GM12801 (cell line): ENCODE measurements around the gene PROC.

Experiments
- TF ChIP-seq, protein P1 (sequence below): IDR thresholded peaks from one replicate; pipeline ENCODE4 v1.5.1; 2011; ENCODE audit warnings: control low read depth; ENCODE audit not compliant: insufficient read length; ENCODE audit errors: extremely low read depth

The PROC gene

GRCh38 chr2:127453392-127454171, 35.4 kb downstream of the PROC start:
- TF ChIP-seq, protein P1, sequence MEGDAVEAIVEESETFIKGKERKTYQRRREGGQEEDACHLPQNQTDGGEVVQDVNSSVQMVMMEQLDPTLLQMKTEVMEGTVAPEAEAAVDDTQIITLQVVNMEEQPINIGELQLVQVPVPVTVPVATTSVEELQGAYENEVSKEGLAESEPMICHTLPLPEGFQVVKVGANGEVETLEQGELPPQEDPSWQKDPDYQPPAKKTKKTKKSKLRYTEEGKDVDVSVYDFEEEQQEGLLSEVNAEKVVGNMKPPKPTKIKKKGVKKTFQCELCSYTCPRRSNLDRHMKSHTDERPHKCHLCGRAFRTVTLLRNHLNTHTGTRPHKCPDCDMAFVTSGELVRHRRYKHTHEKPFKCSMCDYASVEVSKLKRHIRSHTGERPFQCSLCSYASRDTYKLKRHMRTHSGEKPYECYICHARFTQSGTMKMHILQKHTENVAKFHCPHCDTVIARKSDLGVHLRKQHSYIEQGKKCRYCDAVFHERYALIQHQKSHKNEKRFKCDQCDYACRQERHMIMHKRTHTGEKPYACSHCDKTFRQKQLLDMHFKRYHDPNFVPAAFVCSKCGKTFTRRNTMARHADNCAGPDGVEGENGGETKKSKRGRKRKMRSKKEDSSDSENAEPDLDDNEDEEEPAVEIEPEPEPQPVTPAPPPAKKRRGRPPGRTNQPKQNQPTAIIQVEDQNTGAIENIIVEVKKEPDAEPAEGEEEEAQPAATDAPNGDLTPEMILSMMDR, result no peak

DNA sequence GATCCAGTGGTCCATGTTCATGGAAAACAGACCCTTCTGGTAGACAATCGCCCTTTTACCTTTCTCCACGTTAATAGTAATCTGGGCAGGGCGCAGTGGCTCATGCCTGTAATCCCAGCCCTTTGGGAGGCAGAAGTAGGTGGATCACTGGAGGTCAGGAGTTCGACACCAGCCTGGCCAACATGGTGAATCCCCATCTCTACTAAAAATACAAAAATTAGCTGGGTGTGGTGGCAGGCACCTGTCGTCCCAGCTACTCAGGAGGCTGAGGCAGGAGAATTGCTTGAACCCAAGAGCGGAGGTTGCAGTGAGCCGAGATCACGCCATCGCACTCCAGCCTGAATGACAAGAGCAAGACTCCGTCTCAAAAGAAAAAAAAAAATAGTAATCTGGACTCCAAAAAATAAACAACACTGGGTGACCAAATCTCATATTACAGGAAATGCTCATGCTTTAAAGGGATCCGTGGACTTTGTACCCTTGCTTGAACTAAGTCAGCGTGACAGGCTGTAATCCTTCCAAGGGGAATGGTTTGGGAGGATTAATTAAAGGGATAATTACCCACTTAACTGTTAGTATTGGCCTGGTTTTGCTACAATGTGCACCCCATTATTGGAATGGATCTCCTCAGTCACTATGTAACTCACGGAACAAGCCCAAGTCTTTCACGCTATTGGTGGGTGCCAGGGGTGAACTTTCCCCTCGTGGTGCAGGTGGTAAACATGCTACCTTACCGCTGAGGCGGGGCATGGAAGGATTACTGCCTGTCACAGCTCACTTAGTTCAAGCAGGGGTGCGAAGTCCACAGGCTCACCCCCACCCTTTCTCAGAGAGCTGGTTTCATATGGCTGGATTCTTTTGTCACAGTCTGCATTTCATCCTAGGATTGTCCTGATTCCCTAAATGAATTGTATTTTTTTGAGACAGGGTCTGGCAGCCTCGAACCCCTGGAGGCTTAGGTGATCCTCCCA, 36.7 kb downstream of the PROC start:
- TF ChIP-seq, protein P1, result no peak

DNA sequence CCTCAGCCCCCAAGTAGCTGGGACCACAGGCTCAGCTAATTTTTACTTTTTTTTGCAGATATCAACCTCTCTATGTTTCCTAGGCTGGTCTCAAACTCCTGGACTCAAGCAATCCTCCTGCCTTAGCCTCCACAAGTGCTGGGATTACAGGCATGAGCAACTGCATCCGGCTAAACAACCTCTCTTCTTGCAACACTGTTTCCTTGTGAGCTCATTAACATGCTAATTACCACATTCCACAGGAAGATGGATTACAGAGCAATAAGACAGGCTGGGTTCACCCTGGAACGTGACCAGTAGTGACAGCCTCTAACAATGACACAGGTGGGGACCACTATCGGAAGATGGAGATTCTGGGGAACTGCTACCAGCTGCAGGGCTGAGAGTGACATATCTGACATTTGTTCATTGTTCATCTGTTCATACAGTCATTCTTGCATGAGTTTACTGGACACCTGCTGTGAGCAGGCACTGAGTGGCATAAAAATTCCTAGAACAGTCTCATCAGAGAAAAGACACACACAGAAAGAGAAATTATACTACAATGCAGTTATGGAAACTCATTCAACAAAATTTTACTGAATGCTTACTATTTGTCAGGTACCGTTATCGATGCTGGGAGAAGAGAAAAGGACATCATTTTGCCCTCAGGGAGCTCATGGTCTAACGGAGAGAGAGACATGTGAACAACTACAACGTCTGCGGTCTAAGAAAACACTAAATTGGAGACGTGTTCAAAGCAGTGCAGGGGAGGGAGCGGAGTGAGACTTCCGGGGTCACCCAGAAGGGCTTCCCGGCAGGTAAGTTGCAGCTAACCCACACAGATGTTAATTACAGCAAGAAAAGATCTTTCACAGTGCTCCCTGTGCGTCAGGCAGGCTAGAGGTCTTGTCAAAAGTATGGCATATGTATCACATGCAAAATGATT, 37.6 kb downstream of the PROC start:
- TF ChIP-seq, protein P1, result no peak

DNA sequence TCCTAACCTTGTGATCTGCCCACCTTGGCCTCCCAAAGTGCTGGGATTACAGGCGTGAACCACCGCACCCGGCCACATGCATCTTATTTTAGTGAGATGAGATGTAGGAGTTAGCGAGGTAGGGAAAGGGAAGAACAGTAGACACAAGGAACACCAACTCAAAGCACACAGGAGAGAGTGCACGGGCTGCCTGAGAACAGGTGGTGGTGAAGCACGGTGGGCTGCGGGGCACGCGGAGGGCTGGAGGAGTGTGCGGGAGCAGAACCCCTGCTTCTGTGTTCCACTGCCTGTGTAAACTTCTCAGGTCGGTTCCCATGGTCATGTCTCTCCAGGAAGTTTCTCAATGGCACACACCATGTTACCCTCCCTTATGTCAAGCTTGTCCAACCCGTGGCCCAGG, 38.7 kb downstream of the PROC start:
- TF ChIP-seq, protein P1, result no peak

- TF ChIP-seq, protein P1, result no peak
Measured at GRCh38 chr2:127462461-127462860, 44.2 kb downstream of the PROC start.

DNA sequence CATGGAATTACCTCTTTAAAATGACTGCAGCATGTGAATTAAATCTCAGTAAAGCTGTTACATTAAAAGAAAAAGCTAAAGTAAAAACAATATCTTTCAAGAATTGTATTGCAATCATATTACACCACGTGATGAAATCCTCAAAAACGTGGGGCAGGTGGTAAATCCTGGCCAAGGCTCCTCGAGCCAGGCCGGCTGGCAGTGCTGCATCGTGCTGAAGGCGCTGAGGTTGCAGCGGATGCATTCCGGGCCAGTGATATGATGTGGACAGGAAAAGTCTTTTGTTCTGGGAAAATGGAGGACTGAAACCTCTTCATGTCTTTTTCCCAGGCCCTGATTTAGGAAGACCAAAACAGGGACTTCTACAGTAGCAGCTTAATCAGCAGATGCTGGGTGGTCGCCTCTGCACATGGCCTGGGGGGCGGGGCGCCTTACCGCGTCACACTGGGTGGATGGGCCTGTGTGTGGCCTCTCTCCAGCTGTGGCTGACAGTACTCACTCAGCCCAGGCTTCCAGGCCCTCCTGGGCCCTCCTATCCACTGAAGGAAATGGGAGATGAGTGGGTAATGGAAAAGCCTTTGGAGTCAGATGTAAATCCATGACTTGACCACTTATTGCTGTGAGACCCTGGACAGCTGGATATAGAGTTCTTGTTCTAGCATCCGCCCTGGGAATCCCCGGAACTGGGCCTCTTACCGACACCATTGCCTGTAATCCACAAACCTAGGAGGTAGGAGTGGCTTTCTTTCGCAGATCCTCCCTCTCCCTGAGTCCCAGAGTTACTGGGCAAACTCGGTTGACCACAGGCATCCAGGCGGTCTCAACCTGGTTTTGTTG, 45.1 kb downstream of the PROC start:
- TF ChIP-seq, protein P1, result no peak
